Iris pigment epithelial cell (primary cell): ENCODE measurements around the gene ATP2A3.
A peak's percentile ranks its signal among the peaks of the same experiment; 100 is the strongest.
"Not testable (repeated sequence)": the region's sequence is repeated elsewhere in the genome, so short reads cannot be mapped to it uniquely, and the experiment has no call there.

Experiments
- DNase-seq: peaks from one replicate; pipeline ENCODE4 v3.0.0-alpha.2; 2011; ENCODE audit warnings: low read depth

Gene ATP2A3

GRCh38 chr17:3991699-3992098 lies 27.5 kb upstream of the ATP2A3 start:
- DNase-seq, result not testable (repeated sequence)

GRCh38 chr17:3990386-3991127 lies 26.3 kb upstream of the ATP2A3 start:
- peak; percentile 49 for DNase-seq

- DNase-seq, result no peak
Observed at GRCh38 chr17:3989041-3989886, 25.0 kb upstream of the ATP2A3 start.

GRCh38 chr17:3988297-3989040 lies 24.2 kb upstream of the ATP2A3 start:
- no peak for DNase-seq

DNA sequence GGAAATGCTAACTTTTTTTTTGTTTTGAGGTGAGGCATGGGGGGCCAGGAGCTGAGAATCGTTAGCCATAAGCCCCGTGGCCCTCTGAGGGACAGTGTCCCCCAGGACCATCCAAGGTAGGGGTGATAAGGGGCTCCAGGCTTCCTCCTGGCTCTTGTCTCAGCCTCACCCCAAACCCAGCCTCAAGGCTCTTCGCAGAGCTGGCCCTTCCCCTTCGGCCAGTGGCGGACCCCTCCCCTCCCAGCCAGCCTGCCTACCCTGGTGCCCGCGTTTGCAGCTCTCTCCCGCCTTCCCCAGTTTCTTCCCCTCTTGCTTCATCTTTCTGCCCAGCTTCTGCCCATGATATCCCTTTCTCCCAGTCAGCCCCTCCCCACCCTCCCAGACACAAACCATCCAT lies 22.7 kb upstream of the ATP2A3 start:
- no peak for DNase-seq

DNA sequence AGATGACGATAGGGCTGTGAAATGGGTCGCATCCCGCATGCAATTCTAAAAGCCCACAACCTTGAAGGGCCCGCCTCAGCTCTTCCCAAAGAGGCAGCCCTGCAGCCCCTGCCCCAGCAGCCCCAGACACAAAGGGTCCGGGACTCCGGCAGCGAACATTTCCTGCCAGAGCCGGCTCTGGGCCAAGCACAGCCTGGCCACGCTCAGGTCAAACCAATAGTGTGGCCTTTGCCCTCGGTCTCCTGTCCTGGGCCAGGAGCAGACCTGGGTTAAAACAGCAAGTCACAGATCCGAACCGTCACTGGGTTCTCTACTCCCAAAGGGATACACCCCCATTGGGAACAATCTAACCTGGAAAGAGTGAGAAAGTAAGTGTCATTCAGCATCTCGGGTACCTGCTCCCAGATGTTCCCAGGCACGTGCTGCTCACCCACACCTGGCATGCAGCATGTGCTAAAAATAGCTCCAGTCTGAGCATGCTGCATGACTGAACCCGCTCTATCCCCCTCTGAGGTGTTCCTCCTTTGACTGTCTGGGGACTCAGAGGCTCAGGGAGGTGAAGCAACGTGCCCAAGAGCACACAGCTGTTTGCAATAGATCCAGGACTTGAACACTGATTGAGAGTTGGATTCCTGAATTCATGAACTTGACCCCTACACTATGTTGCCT lies 22.2 kb upstream of the ATP2A3 start:
- no peak for DNase-seq

DNA sequence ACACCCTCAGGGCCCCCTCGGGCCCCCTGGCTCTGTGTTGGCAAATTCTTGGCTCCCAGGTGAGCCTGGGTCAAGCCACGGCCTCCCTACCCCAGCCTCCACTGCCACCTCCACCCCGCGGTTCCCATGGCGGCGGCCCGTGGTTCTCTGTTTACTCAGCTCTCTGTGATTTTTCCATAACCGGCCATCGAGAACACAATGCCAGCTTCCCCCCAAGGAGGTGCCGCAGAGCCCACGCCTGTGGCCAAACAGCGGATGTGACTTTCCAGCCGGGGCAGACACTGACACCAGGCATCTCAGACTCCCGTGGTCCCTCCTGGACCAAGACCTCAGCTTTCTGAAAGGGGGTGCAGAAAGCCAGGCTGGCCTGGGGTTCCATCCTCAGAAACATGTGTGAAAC lies 21.6 kb upstream of the ATP2A3 start:
- no peak for DNase-seq

DNA sequence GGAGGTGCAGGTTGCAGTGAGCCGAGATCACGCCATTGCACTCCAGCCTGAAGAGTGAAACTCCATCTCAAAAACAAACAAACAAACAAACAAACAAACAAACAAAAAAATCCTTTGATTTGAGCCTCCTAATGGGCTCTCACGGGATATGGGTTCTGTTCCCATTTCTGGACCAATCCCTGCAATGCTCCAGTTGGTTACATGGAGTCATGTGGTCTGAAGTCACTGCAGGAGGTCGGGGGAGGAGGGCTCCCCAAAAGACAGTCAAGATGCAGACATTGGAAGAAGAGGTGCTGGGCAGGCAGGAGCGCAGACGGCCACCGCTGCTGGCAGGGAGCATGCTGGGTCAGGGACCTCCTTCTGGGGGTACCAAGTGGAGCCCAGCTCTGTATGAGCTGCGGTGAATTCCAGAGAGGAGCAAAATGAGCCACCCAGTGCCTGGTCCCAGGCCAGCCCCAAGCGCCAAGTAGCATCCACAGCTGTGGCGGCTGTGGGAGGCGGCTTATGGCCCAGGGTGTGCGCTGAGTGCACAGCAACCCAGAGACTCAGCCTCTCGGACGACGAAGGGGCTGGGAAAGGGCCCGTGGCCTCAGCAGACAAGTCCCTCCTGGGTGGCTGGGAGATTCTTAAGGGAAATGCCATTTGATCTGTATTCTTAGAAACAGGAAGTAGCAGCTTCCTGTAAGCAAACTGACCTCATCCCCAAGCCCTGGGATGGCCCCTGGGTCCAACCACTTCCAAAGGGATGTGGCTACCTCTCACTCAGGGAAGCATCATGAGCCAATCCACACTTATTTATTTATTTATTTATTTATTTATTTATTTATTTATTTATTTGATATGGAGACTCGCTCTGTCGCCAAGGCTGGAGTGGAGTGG lies 19.6 kb upstream of the ATP2A3 start:
- peak; percentile 55 for DNase-seq

GRCh38 chr17:3982541-3983017 lies 18.3 kb upstream of the ATP2A3 start:
- no peak for DNase-seq

GRCh38 chr17:3982113-3982512 lies 17.9 kb upstream of the ATP2A3 start:
- no peak for DNase-seq

GRCh38 chr17:3981455-3981854 lies 17.2 kb upstream of the ATP2A3 start:
- DNase-seq, result no peak

DNA sequence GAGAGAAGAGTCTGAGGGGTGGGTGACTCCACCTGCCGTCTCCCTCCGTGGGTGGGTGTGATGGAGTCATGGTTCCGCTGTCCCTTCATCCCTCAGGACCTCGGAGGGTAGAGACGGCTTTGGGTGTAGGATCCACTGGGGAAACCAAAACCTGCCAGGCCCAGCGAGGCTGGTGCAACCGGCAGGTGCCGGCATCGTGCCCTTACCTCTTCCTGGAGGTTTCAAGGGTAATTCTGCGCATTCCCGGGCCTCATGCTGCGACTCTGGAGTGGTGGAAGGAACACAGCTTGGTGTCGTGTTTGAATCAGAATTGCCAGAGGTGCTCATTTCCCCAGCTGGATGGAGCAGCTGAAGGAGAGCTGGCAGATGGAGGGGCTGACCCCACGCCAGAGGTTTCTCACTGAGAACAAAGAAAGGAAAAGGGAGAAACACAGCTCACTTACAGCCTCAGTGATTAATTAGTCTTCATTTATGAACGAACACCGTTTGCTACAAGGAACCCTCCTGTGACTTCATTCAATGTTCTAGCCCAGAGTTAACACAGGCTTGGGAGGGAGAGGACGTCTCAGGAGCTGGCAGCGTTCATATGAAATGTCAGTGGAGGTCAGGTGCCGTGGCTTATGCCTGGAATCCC lies 16.3 kb upstream of the ATP2A3 start:
- DNase-seq, result no peak

DNA sequence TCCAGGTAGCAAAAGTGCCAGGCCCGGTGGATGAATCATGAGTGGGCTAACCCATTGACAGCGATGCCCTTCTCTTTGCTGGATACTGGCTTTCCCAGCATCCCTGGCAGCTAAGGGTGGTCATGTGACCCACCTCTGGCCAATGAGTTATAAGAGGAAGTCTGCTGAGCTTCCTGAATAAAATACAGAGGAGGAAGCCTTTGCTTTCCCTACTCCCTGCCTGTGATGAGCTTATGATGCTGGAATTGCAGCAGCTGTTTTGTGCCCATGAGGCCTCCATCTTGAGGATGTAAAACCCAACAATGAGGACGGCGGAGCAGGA lies 15.0 kb upstream of the ATP2A3 start:
- DNase-seq, result no peak

GRCh38 chr17:3978421-3979289 lies 14.4 kb upstream of the ATP2A3 start:
- DNase-seq, result no peak

- DNase-seq, result no peak
Observed at GRCh38 chr17:3977387-3977786, 13.2 kb upstream of the ATP2A3 start.

DNA sequence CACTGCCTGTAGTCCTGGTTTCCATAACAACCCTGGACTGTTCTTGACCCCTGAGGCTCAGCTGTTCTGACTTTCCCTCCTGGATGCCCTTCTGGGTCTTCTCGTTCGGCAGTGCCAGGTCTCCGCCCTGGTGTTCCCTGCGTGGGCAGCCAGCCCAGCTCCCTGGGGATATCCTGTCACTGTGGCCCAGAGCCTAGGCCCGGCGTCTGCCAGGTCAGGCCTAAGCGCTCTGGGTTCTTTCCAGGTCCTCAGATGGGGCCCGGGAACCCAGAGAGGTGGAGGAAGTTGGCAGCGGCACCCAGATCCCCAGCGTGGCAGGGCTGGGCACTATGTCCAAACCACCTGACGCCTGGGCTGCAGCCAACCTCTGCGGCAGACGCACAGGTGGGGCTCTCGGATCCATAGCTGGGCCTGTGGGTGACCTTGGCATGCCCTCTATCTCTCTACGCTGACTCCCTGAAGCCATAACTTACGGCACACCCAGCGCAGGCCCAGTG lies 12.5 kb upstream of the ATP2A3 start:
- no peak for DNase-seq

- DNase-seq, result no peak
Observed at GRCh38 chr17:3974980-3975379, 10.7 kb upstream of the ATP2A3 start.

- DNase-seq, result no peak
Observed at GRCh38 chr17:3974138-3974687, 10.0 kb upstream of the ATP2A3 start.

GRCh38 chr17:3973495-3974137 lies 9.4 kb upstream of the ATP2A3 start:
- DNase-seq, result no peak
